Activated CD4-positive, alpha-beta T cell treated with anti-CD3 and anti-CD28 coated beads, Interleukin-2, amount 10 ng/mL, durations not matched to agents 24 days and 14 days (primary cell): ENCODE data around the gene KCNJ6. TPM values are rescaled to one million over a fixed set of nuclear protein-coding genes. Genes with fewer than 3 reads are reported as not detected.
A peak's percentile ranks its signal among the peaks of the same experiment; 100 is the strongest.

ENCODE experiments used
- DNase-seq: peaks from one replicate; pipeline ENCODE4 v3.0.0; 2022
- H3K27ac Mint-ChIP-seq: one replicate; pipeline ENCODE4 v1.8.0; 2022; ENCODE audit warnings: mild to moderate bottlenecking, mixed read lengths
- H3K27me3 Mint-ChIP-seq: one replicate; pipeline ENCODE4 v1.8.0; 2022; ENCODE audit warnings: mixed read lengths
- H3K36me3 Mint-ChIP-seq: one replicate; pipeline ENCODE4 v1.8.0; 2022; ENCODE audit warnings: low read depth, mild to moderate bottlenecking, mixed read lengths
- H3K4me1 Mint-ChIP-seq: one replicate; pipeline ENCODE4 v1.8.0; 2021; ENCODE audit warnings: mixed read lengths
- H3K4me3 Mint-ChIP-seq: one replicate; pipeline ENCODE4 v1.8.0; 2022; ENCODE audit warnings: mild to moderate bottlenecking, moderate library complexity, mixed read lengths
- H3K9me3 Mint-ChIP-seq: one replicate; pipeline ENCODE4 v1.8.0; 2021; ENCODE audit warnings: mixed read lengths
- intact Hi-C: fragments of 100-400 bp; cut with micrococcal nuclease; formaldehyde crosslinking; loops from one replicate; pipeline ENCODE4 v1.15.1; 2023
- total RNA-seq: library from RNA; stranded (reverse); gene quantifications from 2 replicates; pipeline ENCODE4 v1.2.3, GENCODE V29; 2022

KCNJ6 gene
- total RNA-seq, 1 donor from 2014 or later, result not detected

- intact Hi-C loops, result no loop called here
- H3K27me3 Mint-ChIP-seq, result peaks cover 11% of the 10 kb centered on the region
- no peaks in the 10 kb centered on the region for H3K36me3 Mint-ChIP-seq
- no peak overlapping the region for H3K27ac Mint-ChIP-seq
- DNase-seq, result no peak
- H3K4me3 Mint-ChIP-seq, result no peak overlapping the region
- H3K9me3 Mint-ChIP-seq, result no peaks in the 10 kb centered on the region
- H3K4me1 Mint-ChIP-seq, result no peaks in the 10 kb centered on the region
Observed at GRCh38 chr21:37686991-37687810, 229.1 kb downstream of the KCNJ6 start.

- intact Hi-C loops, result no loop called here
- no peak overlapping the region for H3K27ac Mint-ChIP-seq
- H3K4me1 Mint-ChIP-seq, result no peaks in the 10 kb centered on the region
- no peak overlapping the region for H3K4me3 Mint-ChIP-seq
- H3K27me3 Mint-ChIP-seq, result peaks cover 14% of the 10 kb centered on the region
- no peaks in the 10 kb centered on the region for H3K36me3 Mint-ChIP-seq
- DNase-seq, result no peak
- no peaks in the 10 kb centered on the region for H3K9me3 Mint-ChIP-seq
Observed at GRCh38 chr21:37684547-37684946, 231.7 kb downstream of the KCNJ6 start.

- H3K9me3 Mint-ChIP-seq, result no peaks in the 10 kb centered on the region
- no peak overlapping the region for H3K27ac Mint-ChIP-seq
- H3K36me3 Mint-ChIP-seq, result no peaks in the 10 kb centered on the region
- intact Hi-C loops, result no loop called here
- H3K27me3 Mint-ChIP-seq, result peaks cover 14% of the 10 kb centered on the region
- H3K4me3 Mint-ChIP-seq, result no peak overlapping the region
- no peak for DNase-seq
- no peaks in the 10 kb centered on the region for H3K4me1 Mint-ChIP-seq
Observed at GRCh38 chr21:37684115-37684493, 232.2 kb downstream of the KCNJ6 start.

GRCh38 chr21:37683396-37684114, 232.7 kb downstream of the KCNJ6 start:
- Mint-ChIP-seq H3K27ac (no peak overlapping the region), H3K4me1 (no peaks in the 10 kb centered on the region), H3K9me3 (no peaks in the 10 kb centered on the region)

GRCh38 chr21:37682966-37683365, 233.3 kb downstream of the KCNJ6 start:
- no peaks in the 10 kb centered on the region for H3K36me3 Mint-ChIP-seq
- H3K4me3 Mint-ChIP-seq, result no peak overlapping the region
- H3K27me3 Mint-ChIP-seq, result peaks cover 19% of the 10 kb centered on the region
- no peaks in the 10 kb centered on the region for H3K9me3 Mint-ChIP-seq
- H3K27ac Mint-ChIP-seq, result no peak overlapping the region
- DNase-seq, result no peak
- intact Hi-C loops, result no loop called here
- H3K4me1 Mint-ChIP-seq, result no peaks in the 10 kb centered on the region

More at GRCh38 chr21:37683396-37684114, 232.7 kb downstream of the KCNJ6 start:
- DNase-seq, result no peak
- Mint-ChIP-seq H3K4me3 (no peak overlapping the region), H3K36me3 (no peaks in the 10 kb centered on the region), H3K27me3 (peaks cover 14% of the 10 kb centered on the region)
- intact Hi-C loops, result no loop called here

- Mint-ChIP-seq H3K4me3 (no peak overlapping the region), H3K27me3 (peaks cover 27% of the 10 kb centered on the region), H3K4me1 (no peaks in the 10 kb centered on the region), H3K36me3 (no peaks in the 10 kb centered on the region), H3K27ac (no peak overlapping the region), H3K9me3 (no peaks in the 10 kb centered on the region)
- DNase-seq, result no peak
- intact Hi-C loops, result no loop called here
Observed at GRCh38 chr21:37677006-37677405, 239.3 kb downstream of the KCNJ6 start.

GRCh38 chr21:37675202-37675801, 241.0 kb downstream of the KCNJ6 start:
- Mint-ChIP-seq H3K9me3 (no peaks in the 10 kb centered on the region), H3K4me1 (no peaks in the 10 kb centered on the region), H3K27ac (no peak overlapping the region), H3K36me3 (no peaks in the 10 kb centered on the region), H3K27me3 (peaks cover 25% of the 10 kb centered on the region), H3K4me3 (no peak overlapping the region)
- peak; percentile 88 for DNase-seq
- intact Hi-C loops, result no loop called here

- Mint-ChIP-seq H3K36me3 (no peaks in the 10 kb centered on the region), H3K9me3 (no peaks in the 10 kb centered on the region), H3K27me3 (peaks cover 20% of the 10 kb centered on the region), H3K4me1 (no peaks in the 10 kb centered on the region), H3K4me3 (no peak overlapping the region), H3K27ac (no peak overlapping the region)
- DNase-seq, result no peak
- intact Hi-C loops, result no loop called here
Observed at GRCh38 chr21:37673801-37674575, 242.3 kb downstream of the KCNJ6 start.

GRCh38 chr21:37671381-37671780, 244.9 kb downstream of the KCNJ6 start:
- no peak for DNase-seq
- no peak overlapping the region for H3K27ac Mint-ChIP-seq
- intact Hi-C loops, result no loop called here
- H3K27me3 Mint-ChIP-seq, result peaks cover 15% of the 10 kb centered on the region
- H3K4me3 Mint-ChIP-seq, result no peak overlapping the region
- no peaks in the 10 kb centered on the region for H3K4me1 Mint-ChIP-seq
- H3K36me3 Mint-ChIP-seq, result no peaks in the 10 kb centered on the region
- no peaks in the 10 kb centered on the region for H3K9me3 Mint-ChIP-seq

GRCh38 chr21:37670883-37671282, 245.4 kb downstream of the KCNJ6 start:
- Mint-ChIP-seq H3K9me3 (no peaks in the 10 kb centered on the region), H3K4me1 (no peaks in the 10 kb centered on the region), H3K36me3 (no peaks in the 10 kb centered on the region), H3K4me3 (no peak overlapping the region), H3K27me3 (peaks cover 15% of the 10 kb centered on the region), H3K27ac (no peak overlapping the region)
- intact Hi-C loops, result no loop called here
- DNase-seq, result no peak

GRCh38 chr21:37669249-37669648, 247.0 kb downstream of the KCNJ6 start:
- Mint-ChIP-seq H3K4me1 (no peaks in the 10 kb centered on the region), H3K9me3 (no peaks in the 10 kb centered on the region), H3K4me3 (no peak overlapping the region), H3K36me3 (no peaks in the 10 kb centered on the region), H3K27me3 (peaks cover 10% of the 10 kb centered on the region), H3K27ac (no peak overlapping the region)
- DNase-seq, result no peak
- intact Hi-C loops, result no loop called here

- DNase-seq, result no peak
- H3K4me1 Mint-ChIP-seq, result no peaks in the 10 kb centered on the region
- no peaks in the 10 kb centered on the region for H3K9me3 Mint-ChIP-seq
- no peak overlapping the region for H3K4me3 Mint-ChIP-seq
- H3K36me3 Mint-ChIP-seq, result no peaks in the 10 kb centered on the region
- no peak overlapping the region for H3K27ac Mint-ChIP-seq
- H3K27me3 Mint-ChIP-seq, result peaks cover 12% of the 10 kb centered on the region
- intact Hi-C loops, result no loop called here
Observed at GRCh38 chr21:37668462-37669239, 247.6 kb downstream of the KCNJ6 start.

GRCh38 chr21:37667380-37667779, 248.9 kb downstream of the KCNJ6 start:
- H3K4me3 Mint-ChIP-seq, result no peak overlapping the region
- H3K27me3 Mint-ChIP-seq, result peaks cover 4% of the 10 kb centered on the region
- no peaks in the 10 kb centered on the region for H3K36me3 Mint-ChIP-seq
- no peak overlapping the region for H3K27ac Mint-ChIP-seq
- no peak for DNase-seq
- H3K9me3 Mint-ChIP-seq, result no peaks in the 10 kb centered on the region
- intact Hi-C loops, result no loop called here
- H3K4me1 Mint-ChIP-seq, result no peaks in the 10 kb centered on the region
